ENCODE results near the gene PUS3.

DNA sequence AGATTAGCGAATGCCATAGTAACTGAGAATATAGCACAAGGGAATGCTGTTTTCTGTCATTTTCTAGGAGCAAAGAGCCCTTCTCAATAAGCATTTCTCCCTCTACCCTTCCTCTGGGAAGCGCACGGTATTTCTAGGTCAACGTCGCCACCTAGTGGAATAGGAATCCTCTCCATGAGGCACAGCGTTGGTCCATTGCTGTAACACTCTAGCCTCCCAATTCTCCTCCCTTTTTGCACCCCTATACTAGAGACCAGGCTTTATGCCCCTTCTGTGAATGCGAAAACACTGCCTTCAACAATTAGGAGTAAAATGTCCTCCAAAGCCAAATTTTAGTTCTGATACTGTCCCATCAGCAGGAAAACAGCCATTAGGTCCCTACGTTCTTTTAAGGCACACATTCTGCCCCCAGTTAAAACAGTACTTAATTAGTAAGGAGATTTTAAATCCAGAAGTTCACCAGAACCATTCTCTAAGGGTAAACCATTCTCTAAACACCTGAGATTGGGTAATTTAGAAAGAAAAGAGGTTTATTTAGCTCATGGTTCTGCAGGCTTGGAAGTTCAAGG is 28.4 kb downstream of the PUS3 start:
- TF ChIP-seq, protein P1, sequence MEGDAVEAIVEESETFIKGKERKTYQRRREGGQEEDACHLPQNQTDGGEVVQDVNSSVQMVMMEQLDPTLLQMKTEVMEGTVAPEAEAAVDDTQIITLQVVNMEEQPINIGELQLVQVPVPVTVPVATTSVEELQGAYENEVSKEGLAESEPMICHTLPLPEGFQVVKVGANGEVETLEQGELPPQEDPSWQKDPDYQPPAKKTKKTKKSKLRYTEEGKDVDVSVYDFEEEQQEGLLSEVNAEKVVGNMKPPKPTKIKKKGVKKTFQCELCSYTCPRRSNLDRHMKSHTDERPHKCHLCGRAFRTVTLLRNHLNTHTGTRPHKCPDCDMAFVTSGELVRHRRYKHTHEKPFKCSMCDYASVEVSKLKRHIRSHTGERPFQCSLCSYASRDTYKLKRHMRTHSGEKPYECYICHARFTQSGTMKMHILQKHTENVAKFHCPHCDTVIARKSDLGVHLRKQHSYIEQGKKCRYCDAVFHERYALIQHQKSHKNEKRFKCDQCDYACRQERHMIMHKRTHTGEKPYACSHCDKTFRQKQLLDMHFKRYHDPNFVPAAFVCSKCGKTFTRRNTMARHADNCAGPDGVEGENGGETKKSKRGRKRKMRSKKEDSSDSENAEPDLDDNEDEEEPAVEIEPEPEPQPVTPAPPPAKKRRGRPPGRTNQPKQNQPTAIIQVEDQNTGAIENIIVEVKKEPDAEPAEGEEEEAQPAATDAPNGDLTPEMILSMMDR (IDR thresholded peaks at IDR 0.05), result peak in 3 of 4 experiments; percentile 47 to 59 (median 59)
- TF ChIP-seq POLR2AphosphoS5 (IDR thresholded peaks at IDR 0.05) (peak; percentile 5), POLR2A (IDR thresholded peaks at IDR 0.05) (no peak)

All from prostate gland (tissue), 2 donors.